Neuronal stem cell (in vitro differentiated cells): ENCODE measurements around the gene CDH24.

ENCODE experiments used
- DNase-seq: peaks from one replicate; pipeline ENCODE4 v3.0.0-alpha.2; 2013; ENCODE audit warnings: low spot score
- H2AFZ ChIP-seq: one replicate; pipeline ENCODE4 v1.6.1; 2013; ENCODE audit warnings: mild to moderate bottlenecking, low read length, inconsistent platforms
- H2AK5ac ChIP-seq: 2 replicates; pipeline ENCODE4 v1.6.1; 2013; ENCODE audit warnings: low read depth, mild to moderate bottlenecking, inconsistent platforms, low read length, moderate library complexity, mixed read lengths
- H2BK120ac ChIP-seq: 2 replicates; pipeline ENCODE4 v1.6.1; 2013; ENCODE audit warnings: low read depth, mild to moderate bottlenecking, inconsistent platforms, low read length, moderate library complexity, mixed read lengths
- H2BK12ac ChIP-seq: one replicate; pipeline ENCODE4 v1.6.1; 2013; ENCODE audit warnings: low read length, inconsistent platforms
- H2BK15ac ChIP-seq: 2 replicates; pipeline ENCODE4 v1.6.1; 2013; ENCODE audit warnings: mild to moderate bottlenecking, low read length, inconsistent platforms, mixed read lengths
- H2BK5ac ChIP-seq: one replicate; pipeline ENCODE4 v1.6.1; 2013; ENCODE audit warnings: inconsistent platforms, mild to moderate bottlenecking, low read length, moderate library complexity
- H3K14ac ChIP-seq: one replicate; pipeline ENCODE4 v1.6.1; 2013; ENCODE audit warnings: low read length, inconsistent platforms
- H3K18ac ChIP-seq: 2 replicates; pipeline ENCODE4 v1.6.1; 2013; ENCODE audit warnings: low read length, inconsistent platforms
- H3K23ac ChIP-seq: 2 replicates; pipeline ENCODE4 v1.6.1; 2013; ENCODE audit warnings: low read depth, mild to moderate bottlenecking, mixed read lengths, low read length, inconsistent platforms; ENCODE audit not compliant: poor library complexity
- H3K27ac ChIP-seq: replicated peaks from 3 replicates; pipeline ENCODE4 v1.5.1; 2013; ENCODE audit warnings: low read length, inconsistent platforms
- H3K27me3 ChIP-seq, 3 experiments: 2 replicates each; pipeline ENCODE4 v1.6.1; 2013; ENCODE audit warnings: low read length in 3 of 3, mild to moderate bottlenecking in 2 of 3, inconsistent platforms in 1 of 3, low read depth in 1 of 3, mixed read lengths in 1 of 3, moderate library complexity in 1 of 3; ENCODE audit not compliant: control insufficient read depth in 3 of 3, insufficient read depth in 3 of 3
- H3K36me3 ChIP-seq, 2 donors: replicated peaks in 1 of 2; 2 replicates each; pipeline ENCODE4 v1.6.1; 2013; ENCODE audit warnings: low read length in 2 of 2; ENCODE audit not compliant: control insufficient read depth in 2 of 2, insufficient read depth in 2 of 2
- H3K4ac ChIP-seq: 2 replicates; pipeline ENCODE4 v1.6.1; 2013; ENCODE audit warnings: inconsistent platforms, mild to moderate bottlenecking, low read length, moderate library complexity
- H3K4me1 ChIP-seq, 2 donors: 1 replicate in 1 of 2; 2 replicates in 1 of 2; pipeline ENCODE4 v1.6.1; 2013; ENCODE audit warnings: low read length in 2 of 2, low read depth in 1 of 2; ENCODE audit not compliant: control insufficient read depth in 2 of 2, insufficient read depth in 1 of 2
- H3K4me2 ChIP-seq: one replicate; pipeline ENCODE4 v1.6.1; 2013; ENCODE audit warnings: mild to moderate bottlenecking, low read length, inconsistent platforms; ENCODE audit not compliant: insufficient read depth, poor library complexity, severe bottlenecking
- H3K4me3 ChIP-seq, 2 donors: 2 replicates each; pipeline ENCODE4 v1.5.1; 2013; ENCODE audit warnings: low read length in 2 of 2, mild to moderate bottlenecking in 2 of 2, inconsistent platforms in 1 of 2, moderate library complexity in 1 of 2
- H3K79me1 ChIP-seq: one replicate; pipeline ENCODE4 v1.6.1; 2013; ENCODE audit warnings: low read depth, mild to moderate bottlenecking, inconsistent platforms, low read length, moderate library complexity
- H3K9ac ChIP-seq: one replicate; pipeline ENCODE4 v1.6.1; 2013; ENCODE audit warnings: mild to moderate bottlenecking, low read depth, low read length, inconsistent platforms; ENCODE audit not compliant: poor library complexity
- H3K9me3 ChIP-seq, 2 donors: replicated peaks in 1 of 2; 2 replicates each; pipeline versions ENCODE3 to v1.6.1; 2013; ENCODE audit warnings: low read length in 2 of 2, mild to moderate bottlenecking in 2 of 2, inconsistent platforms in 1 of 2, low read depth in 1 of 2, mixed read lengths in 1 of 2, moderate library complexity in 1 of 2; ENCODE audit not compliant: control insufficient read depth in 2 of 2, insufficient read depth in 1 of 2
- H4K8ac ChIP-seq: one replicate; pipeline ENCODE4 v1.6.1; 2013; ENCODE audit warnings: low read depth, mild to moderate bottlenecking, inconsistent platforms, low read length, moderate library complexity
- H4K91ac ChIP-seq: one replicate; pipeline ENCODE4 v1.6.1; 2013; ENCODE audit warnings: low read length, low read depth, mild to moderate bottlenecking, inconsistent platforms; ENCODE audit not compliant: poor library complexity
- WGBS, 2 donors: extraction: QIAGEN DNeasy Blood & Tissue Kit; methylation state at CpG; one replicate each; pipeline ENCODE4 v1.1.7; 2013; ENCODE audit warnings: missing lambda C conversion rate in 2 of 2, mixed read lengths in 1 of 2; ENCODE audit not compliant: insufficient read length in 2 of 2, insufficient replicate concordance in 1 of 2; ENCODE audit errors: extremely low coverage in 2 of 2; 5-methylcytosine and 5-hydroxymethylcytosine counted together

Gene CDH24

GRCh38 chr14:23009939-23010726 is 47.2 kb downstream of the CDH24 start, which contains the start of gene C14orf93:
C14orf93 (minus strand) TSS chr14:23010143; CDS start chr14:22999023, 11,120 bp downstream.
- H3K9me3 ChIP-seq = peaks cover 0 to 8% of the 10 kb centered on the region in 2 donors
- no peak within 1 kb of the TSS for H2BK5ac ChIP-seq
- no peak within 1 kb of the TSS for H3K14ac ChIP-seq
- peak within 1 kb of the TSS; percentile 61 for H3K4me2 ChIP-seq
- H2AFZ ChIP-seq = peak within 1 kb of the TSS; percentile 85
- H2BK12ac ChIP-seq = no peak within 1 kb of the TSS
- no peak within 1 kb of the TSS for H3K9ac ChIP-seq
- H3K27ac ChIP-seq = no peak within 1 kb of the TSS
- H2BK15ac ChIP-seq = no peak within 1 kb of the TSS
- WGBS, 2 donors = no CpG with 5 or more reads among the region's 40 CpGs
- no peaks in the 10 kb centered on the region for H3K36me3 ChIP-seq
- H3K4ac ChIP-seq = no peak within 1 kb of the TSS
- peak within 1 kb of the TSS; percentile 15 for H3K18ac ChIP-seq
- no peak within 1 kb of the TSS for H4K8ac ChIP-seq
- H3K27me3 ChIP-seq = no peaks in the 10 kb centered on the region
- H2AK5ac ChIP-seq = no peak within 1 kb of the TSS
- no peak within 1 kb of the TSS for H3K23ac ChIP-seq
- H3K4me1 ChIP-seq = peaks cover 5 to 7% of the 10 kb centered on the region in 2 donors
- H3K4me3 ChIP-seq = peak within 1 kb of the TSS; percentile 41 to 67
- H2BK120ac ChIP-seq = no peak within 1 kb of the TSS
- H4K91ac ChIP-seq = no peak within 1 kb of the TSS
- DNase-seq = peak; percentile 40
- H3K79me1 ChIP-seq = no peaks in the 10 kb centered on the region

GRCh38 chr14:23009483-23009938 is 47.8 kb downstream of the CDH24 start:
- H2AFZ ChIP-seq = peak overlapping the region; percentile 85
- no peak overlapping the region for H3K27ac ChIP-seq
- H3K9me3 ChIP-seq = peaks cover 0 to 8% of the 10 kb centered on the region in 2 donors
- no peaks in the 10 kb centered on the region for H3K27me3 ChIP-seq
- H2BK120ac ChIP-seq = no peak overlapping the region
- WGBS, 2 donors = no CpG with 5 or more reads among the region's 8 CpGs
- no peak overlapping the region for H3K23ac ChIP-seq
- no peak overlapping the region for H2BK5ac ChIP-seq
- H2AK5ac ChIP-seq = no peak overlapping the region
- peak overlapping the region; percentile 14 for H3K4me2 ChIP-seq
- H3K36me3 ChIP-seq = no peaks in the 10 kb centered on the region
- H4K91ac ChIP-seq = no peak overlapping the region
- H3K79me1 ChIP-seq = no peaks in the 10 kb centered on the region
- peak overlapping the region in 1 of 2 donors; percentile 41 for H3K4me3 ChIP-seq
- H2BK12ac ChIP-seq = no peak overlapping the region
- H2BK15ac ChIP-seq = no peak overlapping the region
- no peak overlapping the region for H3K4ac ChIP-seq
- DNase-seq = no peak
- peaks cover 5 to 7% of the 10 kb centered on the region in 2 donors for H3K4me1 ChIP-seq
- no peak overlapping the region for H3K18ac ChIP-seq
- no peak overlapping the region for H4K8ac ChIP-seq
- H3K9ac ChIP-seq = no peak overlapping the region
- H3K14ac ChIP-seq = no peak overlapping the region

GRCh38 chr14:23008831-23009230 is 48.5 kb downstream of the CDH24 start:
- Histone ChIP-seq H3K36me3 (no peaks in the 10 kb centered on the region), H3K27ac (no peak overlapping the region), H2BK120ac (no peak overlapping the region), H2AFZ (no peak overlapping the region), H3K4me2 (no peak overlapping the region), H2AK5ac (no peak overlapping the region), H3K4ac (no peak overlapping the region), H3K18ac (no peak overlapping the region), H4K8ac (no peak overlapping the region), H3K9ac (no peak overlapping the region), H2BK15ac (no peak overlapping the region), H3K79me1 (no peaks in the 10 kb centered on the region), H2BK5ac (no peak overlapping the region), H3K27me3 (no peaks in the 10 kb centered on the region), H2BK12ac (no peak overlapping the region), H3K4me1 (peaks cover 5 to 7% of the 10 kb centered on the region in 2 donors), H4K91ac (no peak overlapping the region), H3K4me3 (no peak overlapping the region), H3K23ac (no peak overlapping the region), H3K14ac (no peak overlapping the region), H3K9me3 (peaks cover 0 to 8% of the 10 kb centered on the region in 2 donors)
- no CpG with 5 or more reads among the region's 3 CpGs for WGBS, 2 donors
- DNase-seq = no peak
